ENCODE results near the gene CHCHD6. TPM values are rescaled to one million over a fixed set of nuclear protein-coding genes. Genes with fewer than 3 reads are reported as not detected.

Gene CHCHD6
- total RNA-seq, 1 experiment from 2014 or later: 29.6 TPM

DNA sequence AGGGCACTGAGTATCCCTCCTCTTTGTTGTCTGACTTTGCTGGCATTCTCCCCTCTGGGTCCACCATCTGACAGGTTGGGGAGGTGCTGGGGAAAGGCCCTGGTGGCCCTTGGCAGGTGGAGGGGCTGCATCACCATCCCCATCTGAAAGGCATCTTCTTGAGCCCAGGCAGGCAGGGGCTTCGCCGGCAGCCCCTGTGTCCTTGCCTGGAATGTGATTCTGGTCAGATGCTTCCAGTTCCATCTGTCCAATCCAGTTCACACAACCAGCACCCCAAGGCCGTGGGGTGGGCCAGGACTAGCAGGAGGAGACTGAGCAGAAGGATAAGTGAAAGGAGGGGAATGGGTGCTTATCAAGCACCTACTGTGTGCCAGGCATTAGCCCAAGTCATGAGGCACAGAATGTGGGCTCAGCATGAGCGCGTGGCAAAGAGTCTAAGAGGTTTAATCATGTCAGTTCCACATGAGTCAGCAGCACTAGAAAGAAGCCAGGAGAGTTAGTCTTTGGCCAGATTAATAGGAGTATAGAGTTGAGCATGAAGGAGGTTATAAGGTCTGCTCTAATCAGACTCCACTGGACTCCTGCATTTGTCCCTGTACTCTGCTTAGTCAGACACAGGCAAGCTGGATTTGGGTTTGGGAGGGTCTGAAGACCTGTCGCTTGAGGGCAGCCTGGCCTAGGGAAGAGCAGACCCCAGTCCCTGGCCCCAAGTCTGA, 38.7 kb upstream of the CHCHD6 start:
- Mint-ChIP-seq H3K9me3 (ENCODE audit: unreplicated experiment) (no peaks in the 10 kb centered on the region), H3K4me3 (ENCODE audit: unreplicated experiment) (no peak overlapping the region), H3K27ac (ENCODE audit: low read depth, unreplicated experiment) (no peak overlapping the region), H3K27me3 (ENCODE audit: insufficient read depth, unreplicated experiment) (peaks cover 55% of the 10 kb centered on the region), H3K36me3 (ENCODE audit: insufficient read depth, unreplicated experiment) (no peaks in the 10 kb centered on the region), H3K4me1 (ENCODE audit: insufficient read depth, unreplicated experiment) (no peaks in the 10 kb centered on the region)
- ChIA-PET POLR2A (interaction anchor here (0.6 kb wide), 1 partner anchor 19 kb away, joined by 3 read pairs; no protein-coding TSS in a partner anchor), CTCF (interaction anchor here (1.1 kb wide), 1 partner anchor 13 kb away, joined by 5 read pairs; no protein-coding TSS in a partner anchor)
- BruUV-seq (replicated peaks): no TSS peak
- TF ChIP-seq, protein P1, sequence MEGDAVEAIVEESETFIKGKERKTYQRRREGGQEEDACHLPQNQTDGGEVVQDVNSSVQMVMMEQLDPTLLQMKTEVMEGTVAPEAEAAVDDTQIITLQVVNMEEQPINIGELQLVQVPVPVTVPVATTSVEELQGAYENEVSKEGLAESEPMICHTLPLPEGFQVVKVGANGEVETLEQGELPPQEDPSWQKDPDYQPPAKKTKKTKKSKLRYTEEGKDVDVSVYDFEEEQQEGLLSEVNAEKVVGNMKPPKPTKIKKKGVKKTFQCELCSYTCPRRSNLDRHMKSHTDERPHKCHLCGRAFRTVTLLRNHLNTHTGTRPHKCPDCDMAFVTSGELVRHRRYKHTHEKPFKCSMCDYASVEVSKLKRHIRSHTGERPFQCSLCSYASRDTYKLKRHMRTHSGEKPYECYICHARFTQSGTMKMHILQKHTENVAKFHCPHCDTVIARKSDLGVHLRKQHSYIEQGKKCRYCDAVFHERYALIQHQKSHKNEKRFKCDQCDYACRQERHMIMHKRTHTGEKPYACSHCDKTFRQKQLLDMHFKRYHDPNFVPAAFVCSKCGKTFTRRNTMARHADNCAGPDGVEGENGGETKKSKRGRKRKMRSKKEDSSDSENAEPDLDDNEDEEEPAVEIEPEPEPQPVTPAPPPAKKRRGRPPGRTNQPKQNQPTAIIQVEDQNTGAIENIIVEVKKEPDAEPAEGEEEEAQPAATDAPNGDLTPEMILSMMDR (IDR thresholded peaks at IDR 0.05; ENCODE audit: unreplicated experiment): no peak
- intact Hi-C loops (cut with micrococcal nuclease): no loop called here
- no peak for DNase-seq (ENCODE audit: unreplicated experiment)

DNA sequence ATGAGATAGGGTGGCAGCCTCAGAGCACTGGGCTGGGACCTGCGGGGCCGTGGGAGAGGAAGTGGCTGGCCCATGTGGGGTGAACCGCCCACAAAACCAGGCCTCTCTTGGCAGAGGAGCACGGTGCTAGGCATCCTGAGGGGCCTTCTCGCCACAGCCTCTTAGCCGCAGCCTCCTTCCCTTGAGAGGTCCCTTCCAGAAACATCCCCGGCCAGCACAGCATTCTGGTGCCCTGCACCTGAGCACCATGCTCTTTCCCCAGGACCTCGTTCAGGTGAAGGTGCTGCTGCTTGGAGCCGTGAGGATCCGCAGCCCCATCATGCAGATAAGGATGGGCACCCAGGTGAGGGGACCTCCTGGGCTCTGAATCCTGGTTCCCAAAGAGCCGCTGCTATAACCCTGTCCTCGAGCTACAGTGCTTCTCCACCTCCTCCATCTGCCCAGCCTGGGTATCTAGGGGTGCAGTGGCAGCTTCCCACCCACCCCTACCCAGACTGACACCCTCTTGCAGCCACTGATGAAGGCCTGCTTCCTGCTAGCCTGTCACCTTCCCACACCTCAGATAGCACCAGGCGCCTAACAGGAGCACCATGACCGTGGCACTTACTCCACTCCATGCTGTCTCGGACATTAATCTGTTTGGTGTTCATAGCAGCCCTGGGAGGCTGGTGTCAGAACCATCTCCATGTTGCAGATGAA, 37.9 kb upstream of the CHCHD6 start:
- Mint-ChIP-seq H3K36me3 (ENCODE audit: insufficient read depth, unreplicated experiment) (no peaks in the 10 kb centered on the region), H3K27me3 (ENCODE audit: insufficient read depth, unreplicated experiment) (peaks cover 47% of the 10 kb centered on the region), H3K4me3 (ENCODE audit: unreplicated experiment) (no peak overlapping the region), H3K9me3 (ENCODE audit: unreplicated experiment) (no peaks in the 10 kb centered on the region), H3K27ac (ENCODE audit: low read depth, unreplicated experiment) (no peak overlapping the region), H3K4me1 (ENCODE audit: insufficient read depth, unreplicated experiment) (no peaks in the 10 kb centered on the region)
- BruUV-seq (replicated peaks): no TSS peak
- POLR2A ChIA-PET: no interaction called here
- CTCF ChIA-PET: interaction anchor here (1.1 kb wide), 1 partner anchor 13 kb away, joined by 5 read pairs; no protein-coding TSS in a partner anchor
- DNase-seq (ENCODE audit: unreplicated experiment): no peak
- intact Hi-C loops (cut with micrococcal nuclease): no loop called here
- TF ChIP-seq, protein P1 (IDR thresholded peaks at IDR 0.05; ENCODE audit: unreplicated experiment): no peak

DNA sequence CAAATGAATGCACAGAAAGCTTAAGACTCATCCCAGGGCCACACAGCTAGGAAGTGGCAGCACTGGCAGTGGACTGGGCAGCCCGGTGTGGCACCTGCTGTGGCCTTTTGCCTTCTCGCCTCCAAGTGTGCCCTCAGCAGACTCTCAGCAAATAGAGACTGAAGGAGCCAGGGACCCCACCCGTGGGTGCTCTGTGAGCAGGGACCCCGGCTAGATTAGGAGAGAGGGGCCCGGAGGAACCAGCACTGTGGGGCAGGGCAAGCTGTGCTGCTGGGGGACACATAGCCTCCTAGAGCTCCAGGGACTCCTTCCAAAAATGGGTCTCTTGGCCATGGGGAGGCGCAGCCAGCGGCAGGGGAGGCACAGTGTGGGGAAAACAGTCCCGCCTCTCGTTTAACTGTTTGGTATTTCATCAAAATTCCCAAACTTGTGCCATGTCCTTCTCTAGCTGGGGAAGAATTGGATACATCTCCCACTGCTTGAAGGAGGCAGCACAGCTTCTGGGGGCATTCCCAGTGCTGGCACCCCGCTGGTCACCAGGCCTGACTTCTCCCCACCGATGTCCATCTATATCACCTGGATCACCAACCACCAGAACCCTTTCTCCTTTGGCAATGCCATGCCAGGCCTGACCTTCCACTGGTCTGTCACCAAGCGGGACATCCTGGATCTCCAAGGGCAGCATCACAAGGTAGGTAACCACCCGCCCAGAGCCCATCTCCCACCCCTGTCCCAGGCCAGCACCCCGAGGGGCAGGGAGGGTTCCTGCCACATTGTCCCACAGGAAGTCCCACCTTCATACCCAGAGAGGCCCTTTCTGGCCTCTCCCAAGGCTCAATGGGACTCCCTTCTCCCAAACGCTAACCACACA, 37.1 kb upstream of the CHCHD6 start:
- no TSS peak for BruUV-seq (replicated peaks)
- Mint-ChIP-seq H3K4me3 (ENCODE audit: unreplicated experiment) (no peak overlapping the region), H3K27me3 (ENCODE audit: insufficient read depth, unreplicated experiment) (peaks cover 40% of the 10 kb centered on the region), H3K9me3 (ENCODE audit: unreplicated experiment) (no peaks in the 10 kb centered on the region), H3K36me3 (ENCODE audit: insufficient read depth, unreplicated experiment) (no peaks in the 10 kb centered on the region), H3K27ac (ENCODE audit: low read depth, unreplicated experiment) (no peak overlapping the region), H3K4me1 (ENCODE audit: insufficient read depth, unreplicated experiment) (no peaks in the 10 kb centered on the region)
- intact Hi-C loops (cut with micrococcal nuclease): no loop called here
- TF ChIP-seq, protein P1 (IDR thresholded peaks at IDR 0.05; ENCODE audit: unreplicated experiment): no peak
- ChIA-PET CTCF (interaction anchor here (0.7 to 1.1 kb wide), 3 partner anchors 12 to 878 kb away, joined by 3 to 5 read pairs (median 3); no protein-coding TSS in a partner anchor), POLR2A (interaction anchor here (0.6 kb wide), 1 partner anchor 1526 kb away, joined by 3 read pairs; no protein-coding TSS in a partner anchor)
- no peak for DNase-seq (ENCODE audit: unreplicated experiment)
